Putamen (tissue), 1 donor: ENCODE results near the gene NTRK2.

Experiments
- DNase-seq: peaks from one replicate; pipeline ENCODE4 v3.0.0-alpha.2; 2016; ENCODE audit warnings: low spot score

NTRK2 gene

DNA sequence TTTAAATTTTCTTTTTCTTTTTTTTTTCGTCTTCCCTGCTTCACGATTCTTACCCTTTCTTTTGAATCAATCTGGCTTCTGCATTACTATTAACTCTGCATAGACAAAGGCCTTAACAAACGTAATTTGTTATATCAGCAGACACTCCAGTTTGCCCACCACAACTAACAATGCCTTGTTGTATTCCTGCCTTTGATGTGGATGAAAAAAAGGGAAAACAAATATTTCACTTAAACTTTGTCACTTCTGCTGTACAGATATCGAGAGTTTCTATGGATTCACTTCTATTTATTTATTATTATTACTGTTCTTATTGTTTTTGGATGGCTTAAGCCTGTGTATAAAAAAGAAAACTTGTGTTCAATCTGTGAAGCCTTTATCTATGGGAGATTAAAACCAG is 352.2 kb downstream of the NTRK2 start:
- no peak for DNase-seq

- peak; percentile 85 for DNase-seq
These were observed 354.8 kb downstream of the NTRK2 start for GRCh38 chr9:85024374-85024773.

GRCh38 chr9:85025638-85026037 is 356.1 kb downstream of the NTRK2 start:
- no peak for DNase-seq

- DNase-seq, result no peak
These were observed 358.3 kb downstream of the NTRK2 start for GRCh38 chr9:85027870-85028269.

- no peak for DNase-seq
These were observed 360.8 kb downstream of the NTRK2 start for GRCh38 chr9:85030316-85030715.

DNA sequence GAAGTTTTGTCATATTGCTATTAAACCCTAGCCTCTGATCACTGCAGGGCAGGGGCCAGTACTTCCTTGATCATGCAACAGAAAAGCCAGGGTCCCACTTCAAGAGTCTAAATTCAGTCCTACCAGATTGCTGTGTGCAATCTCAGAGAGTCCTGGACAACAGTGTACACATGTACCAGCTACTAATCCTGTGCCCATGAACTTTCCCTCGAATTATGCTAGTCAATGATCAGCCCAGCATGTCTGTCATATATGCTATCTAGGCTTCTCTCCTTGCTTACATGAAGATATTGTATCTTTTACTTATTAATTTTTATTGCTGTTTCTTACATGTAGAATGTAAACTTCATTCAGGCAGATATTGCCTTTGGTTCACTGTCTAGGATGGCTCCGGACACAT is 367.0 kb downstream of the NTRK2 start:
- no peak for DNase-seq

DNA sequence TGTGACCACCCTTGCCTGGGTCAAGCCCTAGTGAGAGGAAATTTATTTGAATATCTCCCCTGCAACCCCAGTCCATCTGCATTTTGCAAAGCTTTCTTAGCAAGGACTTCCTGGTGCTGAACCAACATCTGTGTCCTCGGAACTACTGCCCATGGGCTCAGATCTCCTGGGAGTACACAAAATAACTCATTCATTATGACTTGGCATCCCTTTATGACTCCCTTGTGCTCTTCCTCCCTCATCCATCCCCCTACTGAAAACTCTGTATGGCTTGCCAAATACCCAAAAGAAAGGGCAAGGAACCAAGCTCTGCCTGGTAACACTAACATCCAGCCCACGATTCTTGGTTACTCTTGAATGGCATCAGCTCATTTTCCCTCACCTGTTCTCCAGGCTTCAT is 368.5 kb downstream of the NTRK2 start:
- peak; percentile 94 for DNase-seq

- peak; percentile 73 for DNase-seq
These were observed 369.5 kb downstream of the NTRK2 start for GRCh38 chr9:85038824-85039608.

- peak; percentile 83 for DNase-seq
These were observed 370.6 kb downstream of the NTRK2 start for GRCh38 chr9:85040146-85040545.

- DNase-seq, result peak; percentile 93
These were observed 371.4 kb downstream of the NTRK2 start for GRCh38 chr9:85040821-85041465.

- DNase-seq, result peak; percentile 45
These were observed 372.1 kb downstream of the NTRK2 start for GRCh38 chr9:85041466-85042137.

GRCh38 chr9:85042981-85043647 is 373.6 kb downstream of the NTRK2 start:
- DNase-seq, result no peak

DNA sequence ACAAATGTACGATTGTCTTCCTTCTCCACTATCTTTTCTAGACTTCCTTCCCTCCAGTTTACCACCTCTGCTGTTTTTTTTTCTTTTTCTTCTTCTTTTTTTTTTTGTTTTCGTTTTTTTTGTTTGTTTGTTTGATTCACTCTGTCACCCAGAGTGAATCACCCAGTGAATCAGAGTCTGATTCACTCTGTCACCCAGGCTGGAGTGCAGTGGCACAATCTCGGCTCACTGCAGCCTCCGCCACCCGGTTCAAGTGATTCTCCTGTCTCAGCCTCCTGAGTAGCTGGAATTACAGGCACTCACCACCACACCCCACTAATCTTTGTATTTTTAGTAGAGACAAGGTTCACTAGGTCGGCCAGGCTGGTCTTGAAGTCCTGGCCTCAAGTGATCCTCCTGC is 375.7 kb downstream of the NTRK2 start:
- DNase-seq, result no peak

DNA sequence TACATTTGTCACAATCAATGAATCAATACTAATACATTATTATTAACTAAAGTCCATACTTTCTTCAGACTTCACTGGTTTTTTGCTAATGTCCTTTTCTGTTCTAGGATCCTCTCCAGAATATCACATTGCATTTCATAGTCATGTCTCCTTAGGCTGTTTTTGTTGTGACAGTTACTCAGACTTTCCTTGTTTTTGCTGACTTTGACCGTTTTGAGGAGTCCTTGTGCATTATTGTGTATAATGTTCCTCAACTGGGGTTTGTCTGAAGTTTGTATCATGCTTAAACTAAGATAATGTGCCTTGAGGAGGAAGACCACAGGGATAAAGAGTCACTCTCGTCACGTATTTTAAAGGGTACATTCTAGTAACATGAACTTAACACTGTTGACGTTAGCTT is 376.9 kb downstream of the NTRK2 start:
- no peak for DNase-seq

DNA sequence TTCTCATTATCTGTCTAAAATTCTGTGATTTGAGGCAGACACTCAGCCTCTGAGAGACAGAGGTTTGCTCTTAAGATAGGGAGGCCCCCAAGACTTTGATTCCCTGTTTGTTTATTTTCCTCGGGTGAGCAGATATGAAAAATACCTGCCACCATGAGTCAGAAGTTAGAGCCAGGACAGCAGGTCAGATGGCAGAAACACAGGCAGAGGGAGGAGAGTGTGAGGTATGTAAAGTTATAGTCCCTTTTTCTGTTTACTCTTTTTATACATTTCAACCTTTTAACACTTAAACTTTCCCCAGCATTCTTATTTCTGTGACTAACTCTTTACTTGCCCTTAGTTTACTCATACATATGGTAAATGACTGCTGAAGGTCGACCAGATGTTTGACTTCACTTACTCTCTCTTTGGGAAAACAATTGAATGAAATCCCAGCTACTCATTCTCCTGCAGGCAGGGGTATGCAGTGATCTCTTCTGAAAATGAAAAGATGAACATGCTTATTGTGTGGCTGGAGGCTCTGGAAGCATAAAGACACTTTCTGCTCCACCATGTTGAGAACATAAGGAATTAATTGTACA is 383.8 kb downstream of the NTRK2 start:
- DNase-seq, result no peak

DNA sequence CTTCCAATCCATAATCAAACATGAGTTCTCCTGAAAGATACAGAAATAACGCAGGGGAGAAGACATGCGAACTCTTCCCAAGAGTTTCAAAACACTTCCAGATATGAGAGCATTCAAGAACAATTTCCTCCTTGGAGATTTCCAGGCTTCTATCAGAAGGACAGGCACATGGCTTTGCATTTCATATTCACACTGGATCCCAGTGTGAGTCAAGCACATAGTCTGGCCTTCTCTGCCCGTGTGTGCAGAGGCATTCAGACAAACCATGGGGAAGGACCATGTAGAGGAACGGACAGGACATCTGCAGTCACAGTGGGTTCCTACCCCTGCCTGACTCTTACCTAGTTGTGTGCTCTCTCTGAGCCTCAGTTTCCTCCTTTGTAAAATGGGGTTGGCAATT is 384.5 kb downstream of the NTRK2 start:
- DNase-seq, result no peak

- DNase-seq, result no peak
These were observed 386.1 kb downstream of the NTRK2 start for GRCh38 chr9:85055506-85056202.

DNA sequence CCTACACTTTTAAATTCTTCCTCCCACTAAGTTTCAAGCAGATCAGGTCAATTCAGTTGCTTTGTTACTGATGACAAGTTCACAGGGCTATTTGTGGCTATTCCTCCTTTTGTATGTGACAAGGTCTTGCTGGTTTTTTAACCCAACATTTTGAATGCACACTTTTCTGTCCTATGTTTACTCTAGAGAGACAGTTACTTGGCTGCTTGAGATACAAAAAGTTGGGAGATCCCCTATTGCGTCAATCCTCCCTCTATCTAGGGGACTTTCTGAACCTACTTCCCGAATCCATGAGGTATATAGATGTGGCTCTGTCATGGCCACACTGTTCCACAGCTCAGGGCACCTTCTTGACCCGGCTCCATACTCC is 386.7 kb downstream of the NTRK2 start:
- DNase-seq, result no peak

GRCh38 chr9:85061969-85062368 is 392.4 kb downstream of the NTRK2 start:
- DNase-seq, result no peak

GRCh38 chr9:85062385-85063022 is 393.0 kb downstream of the NTRK2 start:
- no peak for DNase-seq

DNA sequence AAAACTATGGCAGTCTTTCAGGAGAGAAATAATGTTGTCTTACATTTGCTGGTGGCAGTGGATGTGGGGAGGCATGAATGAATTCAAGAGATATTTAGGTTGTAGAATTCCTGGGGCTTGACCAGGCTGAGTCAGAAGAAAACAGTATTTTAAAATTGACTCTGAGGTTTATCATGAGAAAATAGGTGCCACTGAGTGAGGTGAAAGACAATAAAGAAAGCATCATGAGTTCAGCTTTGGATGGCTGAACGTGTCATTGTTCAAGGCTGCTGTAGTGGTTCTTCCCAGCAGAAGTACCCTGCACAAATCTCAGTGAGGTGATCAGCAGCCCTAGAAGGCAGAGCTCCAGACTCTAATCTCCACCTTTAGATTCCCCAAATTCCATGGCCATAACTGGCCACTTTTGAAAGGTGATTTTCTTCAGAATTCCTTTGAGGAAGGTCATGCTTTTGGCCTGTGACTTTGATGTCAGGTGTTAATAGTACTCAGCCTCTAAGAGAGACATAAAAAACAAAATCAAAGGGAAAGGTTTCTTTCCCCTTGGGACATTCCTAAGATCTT is 395.4 kb downstream of the NTRK2 start:
- no peak for DNase-seq
